HG03103 (cell line): ENCODE measurements around the gene CCL3.
"Not testable (repeated sequence)": the region's sequence is repeated elsewhere in the genome, so short reads cannot be mapped to it uniquely, and the experiment has no call there.

ENCODE experiments used
- ATAC-seq: cut with Tn5 transposase; IDR thresholded peaks from one replicate; pipeline ENCODE4 v1.9.1; 2021; ENCODE audit warnings: low read depth; ENCODE audit not compliant: unreplicated experiment

The CCL3 gene

GRCh38 chr17:36089888-36090836 is at the start of gene CCL3:
TSS of gene CCL3 (minus strand) at chr17:36090143. CDS start at chr17:36090058, 85 bp downstream.
- ATAC-seq = peak; percentile 62

- ATAC-seq = no peak
These were observed 46.5 kb upstream of the CCL3 start for GRCh38 chr17:36136439-36136838.

GRCh38 chr17:36136036-36136435 is 46.1 kb upstream of the CCL3 start:
- no peak for ATAC-seq

- ATAC-seq = no peak
These were observed 45.5 kb upstream of the CCL3 start for GRCh38 chr17:36135465-36135864.

- ATAC-seq = no peak
These were observed 43.8 kb upstream of the CCL3 start for GRCh38 chr17:36133602-36134236.

GRCh38 chr17:36132421-36132831 is 42.5 kb upstream of the CCL3 start:
- ATAC-seq = no peak

GRCh38 chr17:36131931-36132330 is 42.0 kb upstream of the CCL3 start:
- no peak for ATAC-seq

GRCh38 chr17:36131421-36131820 is 41.5 kb upstream of the CCL3 start:
- no peak for ATAC-seq

GRCh38 chr17:36130346-36130745 is 40.4 kb upstream of the CCL3 start:
- no peak for ATAC-seq

GRCh38 chr17:36129616-36130015 is 39.7 kb upstream of the CCL3 start:
- ATAC-seq = no peak

GRCh38 chr17:36128411-36128978 is 38.6 kb upstream of the CCL3 start:
- no peak for ATAC-seq

- no peak for ATAC-seq
These were observed 38.0 kb upstream of the CCL3 start for GRCh38 chr17:36127911-36128310.

- no peak for ATAC-seq
These were observed 37.4 kb upstream of the CCL3 start for GRCh38 chr17:36127199-36127893.

GRCh38 chr17:36124879-36125824 is 35.2 kb upstream of the CCL3 start:
- no peak for ATAC-seq

GRCh38 chr17:36123431-36123830 is 33.5 kb upstream of the CCL3 start:
- no peak for ATAC-seq

GRCh38 chr17:36121099-36121498 is 31.2 kb upstream of the CCL3 start:
- ATAC-seq = not testable (repeated sequence)

- ATAC-seq = no peak
These were observed 30.3 kb upstream of the CCL3 start for GRCh38 chr17:36120221-36120620.

- ATAC-seq = no peak
These were observed 28.8 kb upstream of the CCL3 start for GRCh38 chr17:36118477-36119353.
